A549 (cell line): ENCODE measurements around the gene GMPS. TPM values are rescaled to one million over a fixed set of nuclear protein-coding genes. Genes with fewer than 3 reads are reported as not detected.

Experiments
- ATAC-seq, 2 experiments: fragments of 200-7000 bp in 1 of 2; fragments of >200 bp in 1 of 2; cut with Nextera tagmentation in 1 of 2; cut with Tn5 transposase in 1 of 2; 3 replicates each; pipeline versions ENCODE4 v1.8.0 to v1.9.1; 2018 to 2020; ENCODE audit warnings: mild to moderate bottlenecking in 1 of 2, moderate library complexity in 1 of 2
- CTCF ChIA-PET: fragments of 300-600 bp; sonication (Branson Sonifier 250); formaldehyde crosslinking; extraction: SDS; loops from one replicate; lab custom pipeline; 2021; ENCODE audit warnings: antibody characterized with exemption, inconsistent platforms; lab: Yijun Ruan, JAX
- POLR2A ChIA-PET: fragments of 350-600 bp; formaldehyde crosslinking; extraction: SDS; loops from one replicate; lab custom pipeline; 2021; ENCODE audit warnings: antibody characterized with exemption, inconsistent platforms; lab: Yijun Ruan, JAX
- DNase-seq, 2 experiments: peaks; one replicate each; pipeline versions ENCODE4 v3.0.0 to v3.0.0-alpha.2; 2011 to 2016; ENCODE audit warnings: low read depth in 1 of 2, low spot score in 1 of 2
- FAIRE-seq: peaks from 2 replicates; lab custom pipeline; 2011; peaks lifted over from hg19 to GRCh38; lab: Jason Lieb, UNC
- H3K27ac ChIP-seq, 2 experiments: fragments of >200 bp; sonication (Bioruptor Twin); formaldehyde crosslinking; 3 replicates each; pipeline ENCODE4 v1.5.1; 2016 to 2017
- H3K4me1 ChIP-seq: fragments of >200 bp; sonication (Bioruptor Twin); formaldehyde crosslinking; 3 replicates; pipeline ENCODE4 v1.6.1; 2016
- H3K4me2 ChIP-seq: fragments of >200 bp; sonication (Bioruptor Twin); formaldehyde crosslinking; 3 replicates; pipeline ENCODE4 v1.6.1; 2016
- H3K4me3 ChIP-seq: fragments of >200 bp; sonication (Bioruptor Twin); formaldehyde crosslinking; 3 replicates; pipeline ENCODE4 v1.5.1; 2016
- H3K9me3 ChIP-seq: fragments of >200 bp; sonication (Bioruptor Twin); formaldehyde crosslinking; 3 replicates; pipeline ENCODE4 v1.6.1; 2016
- EHMT2 ChIP-seq: fragments of 200-600 bp; sonication (generic); IDR thresholded peaks from 2 replicates; pipeline ENCODE4 v1.6.1; 2016; ENCODE audit warnings: antibody characterized with exemption, low read depth, mild to moderate bottlenecking, moderate library complexity
- ESRRA ChIP-seq: fragments of 150-350 bp; IDR thresholded peaks from 2 replicates; pipeline ENCODE4 v1.6.1; 2014; ENCODE audit warnings: mild to moderate bottlenecking, low read length, borderline replicate concordance
- FOSB ChIP-seq: fragments of 250-450 bp; sonication (Bioruptor Pico); IDR thresholded peaks from 2 replicates; pipeline ENCODE4 v1.5.0; 2020; ENCODE audit warnings: mild to moderate bottlenecking, moderate library complexity
- GATA3 ChIP-seq: IDR thresholded peaks from 2 replicates; pipeline ENCODE4 v1.6.1; 2012; ENCODE audit warnings: borderline replicate concordance
- HEYL ChIP-seq: fragments of 250-450 bp; sonication (Bioruptor Pico); IDR thresholded peaks from 2 replicates; pipeline ENCODE4 v1.8.0; 2021; ENCODE audit warnings: mild to moderate bottlenecking, moderate library complexity
- HMGXB4 ChIP-seq: fragments of 250-450 bp; sonication (Bioruptor Pico); IDR thresholded peaks from 2 replicates; pipeline ENCODE4 v1.5.0; 2021; ENCODE audit warnings: mild to moderate bottlenecking, moderate library complexity, borderline replicate concordance
- KDM5A ChIP-seq: fragments of 200-600 bp; sonication (generic); IDR thresholded peaks from 2 replicates; pipeline ENCODE4 v1.6.1; 2016; ENCODE audit warnings: antibody characterized with exemption, mild to moderate bottlenecking
- MAFK ChIP-seq: fragments of 450-650 bp; IDR thresholded peaks from 2 replicates; pipeline ENCODE4 v1.6.1; 2014; ENCODE audit not compliant: partially characterized antibody
- MAZ ChIP-seq: fragments of 150-350 bp; IDR thresholded peaks from 2 replicates; pipeline ENCODE4 v1.6.1; 2014; ENCODE audit warnings: antibody characterized with exemption, low read depth, low read length, borderline replicate concordance
- MYC ChIP-seq: IDR thresholded peaks from 2 replicates; pipeline ENCODE4 v1.6.1; 2012; ENCODE audit warnings: mild to moderate bottlenecking, inconsistent platforms, low read length, improper control_type of control experiment, borderline replicate concordance
- NPAS2 ChIP-seq: fragments of 250-450 bp; sonication (Bioruptor Pico); IDR thresholded peaks from 2 replicates; pipeline ENCODE4 v1.8.0; 2022; ENCODE audit warnings: mild to moderate bottlenecking, moderate library complexity, borderline replicate concordance
- PBX3 ChIP-seq: IDR thresholded peaks from 2 replicates; pipeline ENCODE4 v1.6.1; 2012
- PHF8 ChIP-seq: fragments of 200-600 bp; sonication (generic); IDR thresholded peaks from 2 replicates; pipeline ENCODE4 v1.6.1; 2016; ENCODE audit warnings: low read depth, mild to moderate bottlenecking, antibody characterized with exemption, moderate library complexity, borderline replicate concordance
- RAD21 ChIP-seq, 2 experiments: fragments of >200 bp in 1 of 2; sonication (Bioruptor Twin) in 1 of 2; formaldehyde crosslinking in 1 of 2; IDR thresholded peaks in 1 of 2; conservative IDR thresholded peaks in 1 of 2; 2 replicates in 1 of 2; 3 replicates in 1 of 2; pipeline ENCODE4 v1.6.1; 2012 to 2018; ENCODE audit warnings: inconsistent platforms in 1 of 2
- RARB ChIP-seq: fragments of 250-450 bp; sonication (Bioruptor Pico); IDR thresholded peaks from 2 replicates; pipeline ENCODE4 v1.8.0; 2021; ENCODE audit warnings: mild to moderate bottlenecking, moderate library complexity
- RCOR1 ChIP-seq: fragments of 150-350 bp; IDR thresholded peaks from 2 replicates; pipeline ENCODE4 v1.6.1; 2014; ENCODE audit warnings: antibody characterized with exemption, low read length, low read depth
- TFCP2L1 ChIP-seq: fragments of 250-450 bp; sonication (Bioruptor Pico); IDR thresholded peaks from 2 replicates; pipeline ENCODE4 v1.5.0; 2021; ENCODE audit warnings: mild to moderate bottlenecking
- ZC3H11A ChIP-seq: fragments of 450-650 bp; IDR thresholded peaks from 2 replicates; pipeline ENCODE4 v1.6.1; 2014; ENCODE audit warnings: antibody characterized with exemption, mild to moderate bottlenecking
- ZFP36 ChIP-seq: fragments of 450-650 bp; IDR thresholded peaks from 2 replicates; pipeline ENCODE4 v1.6.1; 2014; ENCODE audit warnings: borderline replicate concordance; ENCODE audit not compliant: partially characterized antibody
- ZNF302 ChIP-seq: fragments of 250-450 bp; sonication (Bioruptor Pico); IDR thresholded peaks from 2 replicates; pipeline ENCODE4 v1.9.0; 2021; ENCODE audit warnings: inconsistent platforms, mild to moderate bottlenecking, moderate library complexity
- WGBS: methylation state at CpG from one replicate; pipeline ENCODE4 v1.1.6; 2017; ENCODE audit errors: missing lambda C conversion rate; 5-methylcytosine and 5-hydroxymethylcytosine counted together
- polyA plus RNA-seq, 4 experiments: library from polyadenylated mRNA; depleted of rRNA in 3 of 4; stranded (reverse); fragments of >200 nt; fragmentation: RNase III in 1 of 4; extraction: RNeasy Plus Mini Kit Qiagen cat#74134 plus additional on column Dnase treatment in 1 of 4; gene quantifications; 2 replicates in 3 of 4; 3 replicates in 1 of 4; pipeline ENCODE4 v1.2.3, GENCODE V29; 2011 to 2017
- TF ChIP-seq, protein P1 (sequence below): fragments of >200 bp; sonication (Bioruptor Twin); formaldehyde crosslinking; IDR thresholded peaks from 3 replicates; pipeline ENCODE4 v1.6.1; 2016
- TF ChIP-seq, protein P2 (sequence below): fragments of >200 bp; sonication (Bioruptor Twin); formaldehyde crosslinking; IDR thresholded peaks from 3 replicates; pipeline ENCODE4 v1.5.1; 2016
- TF ChIP-seq, protein P3 (sequence below): fragments of 150-350 bp; IDR thresholded peaks from 2 replicates; pipeline ENCODE4 v1.6.1; 2014; ENCODE audit warnings: low read depth, mild to moderate bottlenecking, low read length

GMPS gene
- polyA plus RNA-seq, 2 of the 4 experiments (the other 2 are of a cell fraction): 74.4 to 114 TPM

- Histone ChIP-seq H3K27ac (no peak overlapping the region), H3K9me3 (no peaks in the 10 kb centered on the region), H3K4me3 (no peak overlapping the region), H3K4me1 (no peaks in the 10 kb centered on the region), H3K4me2 (no peak overlapping the region)
- ChIA-PET CTCF (no interaction called here), POLR2A (no interaction called here)
- WGBS: 97% methylated on average over 2 of the region's 2 CpGs
- DNase-seq (no peak), ATAC-seq (no peak), FAIRE-seq (no peak)
- TF ChIP-seq MYC: no peak
- no peak for TF ChIP-seq MAZ
- TF ChIP-seq ZC3H11A: no peak
- no peak for TF ChIP-seq RCOR1
Measured at GRCh38 chr3:155970398-155970797, 99.9 kb downstream of the GMPS start.

DNA sequence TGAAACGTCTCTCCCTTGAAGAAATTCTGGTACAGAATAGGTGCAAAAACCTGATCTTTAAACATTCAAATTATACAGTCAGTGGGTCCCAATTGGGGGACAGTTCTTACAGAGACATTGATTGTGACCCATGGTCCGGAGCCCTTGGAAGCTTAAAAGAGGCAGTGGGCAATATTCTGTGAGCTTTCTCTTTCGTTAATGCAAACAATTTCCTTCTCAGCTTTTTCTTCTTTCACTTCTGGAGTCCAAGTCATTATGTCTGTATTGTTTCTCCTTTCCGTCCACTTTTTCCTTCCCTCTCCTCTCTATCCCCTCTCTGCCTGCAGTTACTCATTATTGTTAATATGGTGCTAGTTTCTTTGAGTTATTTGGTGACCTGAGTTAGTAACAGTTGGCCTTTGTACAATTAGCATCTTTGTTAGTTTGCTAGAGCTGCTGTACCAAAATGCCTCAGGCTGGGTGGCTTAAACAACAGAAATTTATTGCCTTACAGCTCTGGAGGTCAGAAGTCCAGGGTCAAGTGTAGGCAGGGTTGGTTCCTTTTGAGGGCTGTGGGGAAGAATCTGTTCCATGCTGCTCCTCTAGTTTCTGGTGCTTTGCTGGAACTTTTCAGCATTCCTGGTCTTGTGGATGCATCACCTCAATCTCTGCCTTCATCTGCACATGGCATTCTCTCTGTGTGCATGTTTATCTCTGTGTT lies 102.6 kb downstream of the GMPS start:
- Histone ChIP-seq H3K27ac (no peak overlapping the region), H3K4me1 (no peaks in the 10 kb centered on the region), H3K9me3 (no peaks in the 10 kb centered on the region), H3K4me2 (no peak overlapping the region), H3K4me3 (no peak overlapping the region)
- 63% methylated on average over 4 of the region's 4 CpGs for WGBS
- DNase-seq (no peak), FAIRE-seq (no peak), ATAC-seq (no peak)
- no peak for TF ChIP-seq RARB
- TF ChIP-seq, protein P1, sequence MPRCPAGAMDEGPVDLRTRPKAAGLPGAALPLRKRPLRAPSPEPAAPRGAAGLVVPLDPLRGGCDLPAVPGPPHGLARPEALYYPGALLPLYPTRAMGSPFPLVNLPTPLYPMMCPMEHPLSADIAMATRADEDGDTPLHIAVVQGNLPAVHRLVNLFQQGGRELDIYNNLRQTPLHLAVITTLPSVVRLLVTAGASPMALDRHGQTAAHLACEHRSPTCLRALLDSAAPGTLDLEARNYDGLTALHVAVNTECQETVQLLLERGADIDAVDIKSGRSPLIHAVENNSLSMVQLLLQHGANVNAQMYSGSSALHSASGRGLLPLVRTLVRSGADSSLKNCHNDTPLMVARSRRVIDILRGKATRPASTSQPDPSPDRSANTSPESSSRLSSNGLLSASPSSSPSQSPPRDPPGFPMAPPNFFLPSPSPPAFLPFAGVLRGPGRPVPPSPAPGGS: no peak
- ChIA-PET CTCF (no interaction called here), POLR2A (no interaction called here)

GRCh38 chr3:155978324-155978723 lies 107.9 kb downstream of the GMPS start:
- Histone ChIP-seq H3K4me3 (no peak overlapping the region), H3K4me1 (no peaks in the 10 kb centered on the region), H3K4me2 (no peak overlapping the region), H3K27ac (no peak overlapping the region), H3K9me3 (no peaks in the 10 kb centered on the region)
- no peak for TF ChIP-seq ESRRA
- TF ChIP-seq HEYL (CRISPR knock-in tag): no peak
- TF ChIP-seq RAD21 (conservative IDR thresholded peaks at IDR 0.05 in 1 of 2, IDR thresholded peaks at IDR 0.05 in 1 of 2): peak; percentile 20 to 32; a peak in 2 of 5 replicates
- TF ChIP-seq, protein P2, sequence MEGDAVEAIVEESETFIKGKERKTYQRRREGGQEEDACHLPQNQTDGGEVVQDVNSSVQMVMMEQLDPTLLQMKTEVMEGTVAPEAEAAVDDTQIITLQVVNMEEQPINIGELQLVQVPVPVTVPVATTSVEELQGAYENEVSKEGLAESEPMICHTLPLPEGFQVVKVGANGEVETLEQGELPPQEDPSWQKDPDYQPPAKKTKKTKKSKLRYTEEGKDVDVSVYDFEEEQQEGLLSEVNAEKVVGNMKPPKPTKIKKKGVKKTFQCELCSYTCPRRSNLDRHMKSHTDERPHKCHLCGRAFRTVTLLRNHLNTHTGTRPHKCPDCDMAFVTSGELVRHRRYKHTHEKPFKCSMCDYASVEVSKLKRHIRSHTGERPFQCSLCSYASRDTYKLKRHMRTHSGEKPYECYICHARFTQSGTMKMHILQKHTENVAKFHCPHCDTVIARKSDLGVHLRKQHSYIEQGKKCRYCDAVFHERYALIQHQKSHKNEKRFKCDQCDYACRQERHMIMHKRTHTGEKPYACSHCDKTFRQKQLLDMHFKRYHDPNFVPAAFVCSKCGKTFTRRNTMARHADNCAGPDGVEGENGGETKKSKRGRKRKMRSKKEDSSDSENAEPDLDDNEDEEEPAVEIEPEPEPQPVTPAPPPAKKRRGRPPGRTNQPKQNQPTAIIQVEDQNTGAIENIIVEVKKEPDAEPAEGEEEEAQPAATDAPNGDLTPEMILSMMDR: peak; percentile 38
- TF ChIP-seq, protein P3, sequence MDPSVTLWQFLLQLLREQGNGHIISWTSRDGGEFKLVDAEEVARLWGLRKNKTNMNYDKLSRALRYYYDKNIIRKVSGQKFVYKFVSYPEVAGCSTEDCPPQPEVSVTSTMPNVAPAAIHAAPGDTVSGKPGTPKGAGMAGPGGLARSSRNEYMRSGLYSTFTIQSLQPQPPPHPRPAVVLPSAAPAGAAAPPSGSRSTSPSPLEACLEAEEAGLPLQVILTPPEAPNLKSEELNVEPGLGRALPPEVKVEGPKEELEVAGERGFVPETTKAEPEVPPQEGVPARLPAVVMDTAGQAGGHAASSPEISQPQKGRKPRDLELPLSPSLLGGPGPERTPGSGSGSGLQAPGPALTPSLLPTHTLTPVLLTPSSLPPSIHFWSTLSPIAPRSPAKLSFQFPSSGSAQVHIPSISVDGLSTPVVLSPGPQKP: no peak
- TF ChIP-seq MAFK: no peak
- CTCF ChIA-PET: no interaction called here
- ATAC-seq: peak in 1 of 2 experiments; percentile 69; a peak in 3 of 6 replicates
- POLR2A ChIA-PET: no interaction called here
- DNase-seq: no peak
- no peak for FAIRE-seq
- 59% methylated on average over 3 of the region's 3 CpGs for WGBS

DNA sequence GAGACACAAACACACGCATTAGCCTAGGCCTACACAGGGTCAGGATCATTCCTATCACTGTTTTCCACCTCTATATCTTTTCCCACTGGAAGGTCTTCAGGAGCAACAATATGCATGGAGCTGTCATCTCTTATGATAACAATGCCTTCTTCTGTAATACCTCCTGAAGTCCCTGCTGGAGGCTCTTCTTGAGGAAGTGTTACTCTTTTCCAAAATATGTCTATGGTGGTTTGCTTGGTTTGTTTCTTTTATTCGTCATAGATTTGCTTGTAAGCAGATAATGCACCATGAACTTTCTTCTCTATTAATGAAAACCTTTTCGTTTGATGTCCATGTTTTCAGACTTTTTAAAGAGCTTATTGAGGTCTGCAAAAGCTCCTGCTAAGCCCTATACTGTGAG lies 109.3 kb downstream of the GMPS start:
- no peak for TF ChIP-seq ZNF302
- TF ChIP-seq EHMT2: no peak
- no peak for TF ChIP-seq TFCP2L1
- TF ChIP-seq GATA3: no peak
- no peak for TF ChIP-seq ZC3H11A
- TF ChIP-seq FOSB (CRISPR knock-in tag): no peak
- TF ChIP-seq ZFP36: no peak
- TF ChIP-seq NPAS2 (CRISPR knock-in tag): no peak
- no peak for TF ChIP-seq KDM5A
- no peak for TF ChIP-seq HMGXB4 (CRISPR knock-in tag)
- no peak for TF ChIP-seq ESRRA
- no peak for TF ChIP-seq PBX3
- TF ChIP-seq PHF8: no peak
- H3K9me3 ChIP-seq: no peaks in the 10 kb centered on the region
- H3K4me2 ChIP-seq: no peak overlapping the region
- 47% methylated on average over 3 of the region's 3 CpGs for WGBS
- ChIA-PET POLR2A (no interaction called here), CTCF (interaction anchor here (1.2 kb wide), 1 partner anchor 174 kb away, joined by 3 read pairs; the partner anchor contains the start of gene C3orf33)
- FAIRE-seq (no peak), ATAC-seq (no peak), DNase-seq (no peak)
- H3K27ac ChIP-seq: no peak overlapping the region
- H3K4me3 ChIP-seq: no peak overlapping the region
- no peaks in the 10 kb centered on the region for H3K4me1 ChIP-seq
